Chondrocyte (in vitro differentiated cells): ENCODE results near the gene TMEFF2. TPM values are rescaled to one million over a fixed set of nuclear protein-coding genes. Genes with fewer than 3 reads are reported as not detected.

Source experiments
- DNase-seq: peaks from one replicate; pipeline ENCODE4 v3.0.0; 2021; ENCODE audit warnings: mixed read lengths, low spot score
- H3K27ac Mint-ChIP-seq: one replicate; pipeline ENCODE4 v1.8.0; 2021; ENCODE audit warnings: mild to moderate bottlenecking, moderate library complexity, mixed read lengths; ENCODE audit not compliant: unreplicated experiment
- H3K27me3 Mint-ChIP-seq: 2 replicates; pipeline ENCODE4 v1.8.0; 2021; ENCODE audit warnings: low read depth, mixed read lengths
- H3K36me3 Mint-ChIP-seq: 2 replicates; pipeline ENCODE4 v1.8.0; 2021; ENCODE audit warnings: low read depth, mixed read lengths
- H3K4me1 Mint-ChIP-seq: 2 replicates; pipeline ENCODE4 v1.8.0; 2021; ENCODE audit warnings: low read depth, mild to moderate bottlenecking, mixed read lengths
- H3K4me3 Mint-ChIP-seq: one replicate; pipeline ENCODE4 v1.8.0; 2021; ENCODE audit warnings: mild to moderate bottlenecking, moderate library complexity, mixed read lengths; ENCODE audit not compliant: unreplicated experiment
- H3K9me3 Mint-ChIP-seq: 2 replicates; pipeline ENCODE4 v1.8.0; 2021; ENCODE audit warnings: low read depth, mixed read lengths
- total RNA-seq: library from RNA; stranded (reverse); gene quantifications from 3 replicates; pipeline ENCODE4 v1.2.1, GENCODE V29; 2021
- TF ChIP-seq, protein P1 (sequence below): fragments of 200-600 bp; sonication (generic); IDR thresholded peaks from 2 replicates; pipeline ENCODE4 v1.5.0; 2021; ENCODE audit warnings: antibody characterized with exemption, mild to moderate bottlenecking, moderate library complexity

The TMEFF2 gene
- total RNA-seq, 1 donor from 2014 or later: 1.5 TPM

DNA sequence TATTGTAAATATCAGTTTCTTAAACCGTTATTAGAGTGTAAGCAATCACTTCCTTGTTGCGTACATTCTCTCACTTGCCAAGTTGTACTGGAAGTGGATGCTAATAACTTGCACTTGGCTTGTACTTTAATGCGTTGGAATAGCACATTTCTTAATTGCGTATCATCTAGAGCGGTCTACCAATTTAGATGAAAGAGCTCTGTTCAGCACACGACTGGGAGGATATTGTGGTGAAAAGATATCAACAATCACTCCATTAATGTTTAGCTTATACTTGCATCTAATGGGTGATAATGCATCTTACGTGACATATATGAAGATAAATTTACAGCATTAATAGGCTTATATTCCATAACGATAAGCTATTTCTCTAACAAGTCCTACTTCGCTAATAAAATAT, 11.7 kb upstream of the TMEFF2 start:
- Mint-ChIP-seq H3K27ac (no peak overlapping the region), H3K9me3 (peaks cover 4% of the 10 kb centered on the region), H3K36me3 (no peaks in the 10 kb centered on the region), H3K27me3 (no peaks in the 10 kb centered on the region), H3K4me1 (no peaks in the 10 kb centered on the region), H3K4me3 (no peak overlapping the region)
- TF ChIP-seq, protein P1, sequence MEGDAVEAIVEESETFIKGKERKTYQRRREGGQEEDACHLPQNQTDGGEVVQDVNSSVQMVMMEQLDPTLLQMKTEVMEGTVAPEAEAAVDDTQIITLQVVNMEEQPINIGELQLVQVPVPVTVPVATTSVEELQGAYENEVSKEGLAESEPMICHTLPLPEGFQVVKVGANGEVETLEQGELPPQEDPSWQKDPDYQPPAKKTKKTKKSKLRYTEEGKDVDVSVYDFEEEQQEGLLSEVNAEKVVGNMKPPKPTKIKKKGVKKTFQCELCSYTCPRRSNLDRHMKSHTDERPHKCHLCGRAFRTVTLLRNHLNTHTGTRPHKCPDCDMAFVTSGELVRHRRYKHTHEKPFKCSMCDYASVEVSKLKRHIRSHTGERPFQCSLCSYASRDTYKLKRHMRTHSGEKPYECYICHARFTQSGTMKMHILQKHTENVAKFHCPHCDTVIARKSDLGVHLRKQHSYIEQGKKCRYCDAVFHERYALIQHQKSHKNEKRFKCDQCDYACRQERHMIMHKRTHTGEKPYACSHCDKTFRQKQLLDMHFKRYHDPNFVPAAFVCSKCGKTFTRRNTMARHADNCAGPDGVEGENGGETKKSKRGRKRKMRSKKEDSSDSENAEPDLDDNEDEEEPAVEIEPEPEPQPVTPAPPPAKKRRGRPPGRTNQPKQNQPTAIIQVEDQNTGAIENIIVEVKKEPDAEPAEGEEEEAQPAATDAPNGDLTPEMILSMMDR: no peak
- no peak for DNase-seq

DNA sequence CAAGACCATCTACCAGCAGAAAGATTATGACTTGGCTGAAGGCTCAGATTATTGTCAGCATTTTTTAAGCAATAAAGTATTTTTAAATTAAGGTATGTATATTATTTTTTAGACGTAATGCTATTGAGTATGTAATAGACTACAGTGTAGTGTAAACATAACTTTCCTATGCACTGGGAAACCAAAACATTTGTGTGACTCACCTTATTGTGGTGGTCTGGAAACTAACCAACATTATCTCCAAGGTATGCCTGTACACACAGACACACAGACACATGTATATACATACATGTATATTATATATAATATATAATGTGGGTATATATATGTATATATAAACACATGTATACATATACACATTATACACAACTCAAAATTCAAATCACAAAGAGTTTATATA, 9.1 kb upstream of the TMEFF2 start:
- DNase-seq: no peak
- no peaks in the 10 kb centered on the region for H3K4me1 Mint-ChIP-seq
- H3K27me3 Mint-ChIP-seq: no peaks in the 10 kb centered on the region

DNA sequence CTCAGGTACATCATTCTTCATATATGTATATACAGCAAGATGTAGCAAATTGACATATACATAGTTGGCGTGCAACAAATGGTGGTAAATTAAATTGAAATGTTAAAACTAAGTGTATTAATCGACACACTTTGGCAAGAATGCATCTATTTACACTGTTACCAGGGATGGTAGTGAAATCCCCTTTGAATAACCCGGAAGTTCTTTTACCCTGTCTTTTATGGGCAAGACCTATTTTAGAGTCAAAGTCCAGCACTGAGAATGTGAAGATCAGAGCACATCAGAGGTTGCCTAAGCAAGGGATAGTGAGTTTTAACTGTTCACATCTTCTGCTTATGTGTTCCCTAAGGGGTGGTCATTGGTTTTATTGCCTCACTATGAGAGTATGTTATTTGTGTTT, 7.6 kb upstream of the TMEFF2 start:
- H3K4me3 Mint-ChIP-seq: no peak overlapping the region
- H3K36me3 Mint-ChIP-seq: no peaks in the 10 kb centered on the region
- H3K27me3 Mint-ChIP-seq: no peaks in the 10 kb centered on the region
- TF ChIP-seq, protein P1: no peak
- H3K27ac Mint-ChIP-seq: no peak overlapping the region
- H3K4me1 Mint-ChIP-seq: no peaks in the 10 kb centered on the region
- no peaks in the 10 kb centered on the region for H3K9me3 Mint-ChIP-seq
- DNase-seq: no peak

More for the DNA sequence above, 9.1 kb upstream of the TMEFF2 start:
- no peak overlapping the region for H3K27ac Mint-ChIP-seq
- no peaks in the 10 kb centered on the region for H3K36me3 Mint-ChIP-seq
- no peaks in the 10 kb centered on the region for H3K9me3 Mint-ChIP-seq
- H3K4me3 Mint-ChIP-seq: no peak overlapping the region
- TF ChIP-seq, protein P1: no peak

DNA sequence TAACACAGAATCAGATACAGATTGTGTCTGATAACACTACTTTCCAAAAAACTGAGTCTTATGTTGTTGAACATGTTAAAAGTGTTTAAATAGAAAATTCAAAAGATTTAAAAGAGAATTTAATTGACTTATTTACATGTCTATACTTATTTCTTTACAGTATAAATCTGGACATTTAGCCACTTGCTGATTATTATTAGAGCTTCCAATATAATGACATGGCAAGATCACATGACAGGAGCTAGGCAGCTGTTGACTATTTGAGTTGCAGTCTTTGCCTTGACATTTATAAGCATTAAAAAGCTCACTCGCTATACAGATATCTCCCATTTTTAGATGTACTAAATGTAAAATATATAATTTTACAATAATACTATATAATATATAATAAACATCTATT, 6.4 kb upstream of the TMEFF2 start:
- TF ChIP-seq, protein P1: no peak

DNA sequence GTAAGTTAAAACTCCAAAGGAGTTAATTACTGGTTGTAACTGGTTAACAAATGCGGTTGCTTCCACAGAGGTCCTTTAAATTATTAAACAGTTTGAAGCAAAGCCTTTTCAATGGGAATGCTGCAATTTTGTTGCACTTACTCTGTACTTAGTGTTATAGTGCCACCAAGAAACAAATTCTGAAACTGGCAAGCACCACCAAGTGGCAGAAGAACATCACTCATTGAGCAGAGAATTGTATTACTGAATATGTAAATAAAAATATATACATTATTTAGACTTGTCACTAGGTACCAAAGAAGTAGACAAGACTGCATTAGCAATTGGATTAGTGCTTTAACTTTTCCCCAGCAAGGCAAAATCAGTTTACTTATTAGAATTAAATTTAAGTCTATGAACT, 2.6 kb upstream of the TMEFF2 start:
- Mint-ChIP-seq H3K4me1 (peaks cover 31% of the 10 kb centered on the region), H3K4me3 (no peak overlapping the region), H3K27ac (no peak overlapping the region), H3K27me3 (peaks cover 15% of the 10 kb centered on the region), H3K36me3 (no peaks in the 10 kb centered on the region), H3K9me3 (no peaks in the 10 kb centered on the region)
- DNase-seq: no peak
- TF ChIP-seq, protein P1: peak; percentile 80

More for the DNA sequence above, 6.4 kb upstream of the TMEFF2 start:
- H3K9me3 Mint-ChIP-seq: no peaks in the 10 kb centered on the region
- peaks cover 8% of the 10 kb centered on the region for H3K27me3 Mint-ChIP-seq
- H3K4me3 Mint-ChIP-seq: no peak overlapping the region
- no peak overlapping the region for H3K27ac Mint-ChIP-seq
- DNase-seq: no peak
- peaks cover 8% of the 10 kb centered on the region for H3K4me1 Mint-ChIP-seq
- no peaks in the 10 kb centered on the region for H3K36me3 Mint-ChIP-seq
